ENCODE results near the gene SF3B6.
"Not testable (repeated sequence)": the region's sequence is repeated elsewhere in the genome, so short reads cannot be mapped to it uniquely, and the experiment has no call there.

SF3B6 gene, protein sequence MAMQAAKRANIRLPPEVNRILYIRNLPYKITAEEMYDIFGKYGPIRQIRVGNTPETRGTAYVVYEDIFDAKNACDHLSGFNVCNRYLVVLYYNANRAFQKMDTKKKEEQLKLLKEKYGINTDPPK

DNA sequence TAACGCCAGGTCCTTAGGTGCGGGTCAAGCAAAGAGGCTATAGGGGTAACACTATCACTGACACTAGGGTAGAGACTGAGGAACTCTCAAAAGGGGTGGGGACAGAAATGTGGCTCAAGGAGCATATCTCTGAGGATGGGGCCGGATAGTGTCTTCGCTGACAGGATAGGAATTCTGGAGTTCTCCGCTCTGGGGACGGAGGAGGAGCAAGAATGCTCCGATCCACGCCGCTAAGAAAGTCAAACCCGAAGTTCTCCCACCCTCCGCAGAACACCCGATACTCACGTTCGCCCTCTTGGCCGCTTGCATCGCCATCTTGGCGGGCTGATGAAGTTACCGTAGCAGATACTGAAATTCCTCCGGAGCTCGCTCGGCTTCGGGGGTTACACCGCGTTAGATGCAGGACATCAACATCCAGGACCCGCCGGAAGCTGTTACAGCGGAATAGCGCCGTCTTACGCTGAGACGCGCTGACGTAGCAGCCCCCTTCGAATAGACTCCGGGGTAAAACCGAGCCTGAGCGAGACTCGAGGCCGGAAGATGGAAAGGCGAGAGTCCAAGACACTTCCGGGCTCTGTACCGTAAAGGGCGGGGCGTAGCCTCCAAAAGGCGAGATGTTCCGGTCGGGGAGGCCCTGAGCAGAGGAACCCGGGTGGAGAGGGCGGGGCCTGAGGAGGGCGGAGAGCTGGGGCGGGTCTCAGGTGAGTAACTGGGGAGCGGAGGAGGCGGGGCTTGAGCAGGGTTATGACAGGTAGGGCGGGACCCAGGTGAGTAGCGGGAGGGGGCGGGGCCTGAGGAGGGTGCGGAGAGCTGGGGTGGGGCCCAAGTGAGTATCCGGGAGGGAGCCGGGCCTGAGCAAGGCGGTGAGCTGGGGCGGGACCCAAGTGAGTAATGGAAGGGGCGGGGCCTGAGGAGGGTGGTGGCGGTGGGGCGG lies at the start of gene SF3B6:
Gene SF3B6, minus strand, starts transcription at position 412 of the 934 bp plus-strand sequence. Its CDS starts 97 bp downstream, at position 315.
- peak; percentile 95 for DNase-seq

DNA sequence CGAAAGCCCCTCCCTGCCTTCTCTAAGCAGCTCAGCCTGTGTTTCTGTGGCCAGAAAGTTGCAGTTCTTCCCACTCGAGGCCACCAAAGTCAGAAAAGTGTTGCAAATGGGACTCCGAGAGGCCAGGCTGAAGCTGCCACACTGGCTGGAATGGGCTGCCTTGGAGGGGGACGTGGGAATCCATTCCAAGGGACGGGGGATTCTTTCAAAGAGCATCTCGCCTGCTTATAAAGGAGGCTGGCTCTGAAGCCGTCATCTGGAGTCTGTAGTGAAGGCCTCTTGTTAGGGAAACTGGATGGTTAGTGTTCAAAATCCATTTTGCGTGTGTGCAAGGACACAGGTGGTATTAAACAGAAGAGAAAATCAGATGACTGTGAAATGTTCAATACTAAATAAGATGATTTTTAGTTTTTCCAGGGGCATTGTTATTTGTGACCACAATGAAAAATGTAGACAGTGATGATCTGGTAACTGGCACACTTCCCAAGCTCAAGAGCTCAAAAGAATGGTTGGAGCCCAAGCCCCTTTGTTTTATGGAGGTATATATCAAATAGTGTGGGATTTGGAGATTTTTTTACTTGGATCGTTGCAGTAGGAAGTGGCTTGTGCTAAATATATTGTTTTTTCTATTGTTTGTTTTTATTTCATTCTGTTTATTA lies 47.9 kb upstream of the SF3B6 start:
- DNase-seq: peak; percentile 59

DNA sequence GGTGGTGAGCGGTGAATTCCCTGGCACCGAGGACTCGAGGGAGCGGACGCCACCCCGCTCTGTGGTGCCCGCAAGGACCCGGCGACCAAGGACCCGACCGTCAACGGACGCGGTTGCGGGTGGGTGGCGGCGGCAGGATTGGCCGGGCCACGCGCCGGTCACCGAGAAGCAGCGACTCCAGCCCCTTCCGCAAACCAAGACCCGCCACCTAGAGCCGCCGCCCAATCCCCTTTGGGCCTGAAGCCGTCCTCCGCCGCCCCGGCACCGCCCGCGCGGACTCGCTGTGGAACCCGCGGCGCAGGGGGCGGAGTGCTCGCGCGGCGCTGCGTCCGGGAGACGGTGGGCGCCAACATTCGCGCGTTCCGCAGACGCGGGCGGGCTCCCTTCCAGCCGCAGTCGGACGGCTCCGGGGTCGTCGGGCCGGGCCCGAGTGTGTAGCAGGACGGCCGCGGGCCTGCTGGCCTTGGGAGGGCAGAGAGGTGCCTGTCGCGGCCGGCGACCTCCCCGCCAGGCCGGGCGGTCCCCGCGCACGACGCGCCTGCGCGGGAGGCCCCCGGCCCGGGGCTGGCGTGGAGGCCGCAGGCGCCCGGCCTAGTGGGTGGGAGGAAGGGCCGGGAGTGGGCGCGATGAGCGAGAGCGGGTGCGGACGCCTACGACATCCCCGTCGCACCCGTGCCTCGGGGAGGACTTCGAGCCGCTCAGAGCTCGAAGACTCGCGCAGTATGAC lies 47.2 kb upstream of the SF3B6 start, which contains the start of the genes FAM228B and PFN4:
Gene FAM228B, plus strand, starts transcription at position 275 of the 727 bp plus-strand sequence. CDS start 893 bp downstream, outside the sequence.
Gene PFN4, minus strand, starts transcription at position 140 of the 727 bp plus-strand sequence. CDS start 799 bp downstream, outside the sequence.
- DNase-seq: peak; percentile 75

DNA sequence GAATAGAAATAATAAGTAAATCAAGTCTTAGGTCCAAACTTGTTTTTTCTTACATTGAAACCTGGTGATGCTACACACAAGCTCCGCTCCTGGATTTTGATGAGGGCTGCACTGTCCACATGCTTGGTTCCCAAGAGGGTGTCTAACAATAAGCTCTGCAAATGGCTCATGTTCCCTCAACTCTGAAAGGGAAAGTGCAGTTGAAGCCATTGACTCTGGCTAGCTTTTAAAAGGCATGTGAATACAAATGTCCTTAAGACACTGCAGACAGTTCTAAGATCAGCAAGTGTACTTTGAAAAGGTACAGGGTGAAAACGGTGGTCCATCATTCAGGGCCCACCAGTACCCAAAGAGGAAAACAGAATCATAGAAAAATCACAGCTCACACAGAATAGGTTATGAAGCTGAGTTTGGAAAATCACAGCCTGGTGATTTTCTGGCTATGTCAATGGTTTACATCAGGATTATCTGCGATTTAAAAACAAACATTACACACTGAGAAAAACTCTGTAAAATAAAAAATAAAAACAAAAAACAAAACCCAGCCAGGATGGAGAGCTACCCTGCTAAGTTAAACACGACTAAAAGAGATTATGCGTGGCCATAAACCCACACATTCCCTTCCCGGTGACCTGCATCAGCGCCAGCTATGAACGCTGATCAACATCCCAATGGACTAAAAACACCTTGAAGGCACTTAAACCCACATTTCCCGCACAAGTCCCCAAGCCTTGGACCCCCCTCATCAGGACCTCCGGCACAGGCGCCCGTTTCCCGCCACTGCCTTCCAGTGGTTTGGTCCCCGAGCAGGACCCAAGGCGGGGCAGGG lies 46.5 kb upstream of the SF3B6 start:
- DNase-seq: peak; percentile 25

DNA sequence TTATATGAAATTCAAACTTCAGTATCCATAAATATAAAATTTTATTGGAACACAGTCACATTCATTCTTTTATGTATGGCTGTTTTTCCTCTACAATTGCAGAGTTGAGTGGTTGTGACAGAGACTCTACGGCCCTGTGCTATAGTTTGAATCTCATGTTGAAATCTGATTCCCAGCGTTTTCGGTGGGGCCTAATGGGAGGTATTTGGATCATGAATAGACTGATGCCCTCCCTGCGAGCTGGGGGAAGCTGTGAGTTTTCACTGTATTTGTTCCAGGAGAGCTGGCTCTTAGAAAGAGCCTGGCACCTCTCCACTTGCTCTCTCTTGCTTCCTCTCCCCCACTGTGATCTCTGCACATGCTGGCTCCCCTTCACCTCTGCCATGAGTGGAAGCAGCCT lies 45.3 kb upstream of the SF3B6 start:
- DNase-seq: peak; percentile 84

DNA sequence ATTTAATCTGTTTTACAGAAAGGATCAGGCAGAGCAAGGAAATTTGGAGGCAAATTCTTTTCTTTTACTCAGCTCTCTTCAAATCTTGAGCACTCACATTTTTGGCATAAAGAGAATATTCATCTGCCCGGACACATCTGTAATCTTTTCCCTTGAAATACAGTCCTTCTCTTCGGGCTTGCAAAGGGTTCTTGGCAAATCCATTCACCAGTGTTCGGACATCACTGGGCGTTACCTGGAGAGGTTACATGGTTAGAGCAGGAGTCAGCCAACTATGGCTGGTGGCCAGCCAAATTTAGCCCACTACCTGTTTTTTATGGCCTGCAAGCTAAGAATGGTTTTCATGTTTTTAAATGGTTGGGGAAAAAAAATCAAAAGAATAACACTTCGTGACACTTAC lies 44.9 kb upstream of the SF3B6 start:
- DNase-seq: no peak

DNA sequence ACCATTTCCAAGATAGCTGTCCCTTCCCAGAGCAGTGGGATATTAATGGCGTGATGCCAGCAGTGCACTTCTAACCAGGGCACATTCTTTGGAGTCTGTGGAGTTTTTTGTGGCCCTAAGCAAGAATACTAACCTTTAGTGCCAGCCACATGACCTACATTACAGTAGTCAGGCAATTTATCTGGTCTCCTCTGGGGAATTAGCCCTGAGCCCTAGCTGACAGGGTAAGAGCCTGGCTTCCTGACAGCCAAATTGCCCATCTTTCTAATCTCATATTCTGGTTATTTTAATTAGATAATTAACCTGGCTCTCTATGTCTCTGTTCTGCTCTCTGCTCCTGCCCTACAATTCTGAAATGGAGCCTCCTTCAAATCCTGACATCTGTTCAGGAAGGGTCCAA lies 41.8 kb upstream of the SF3B6 start:
- no peak for DNase-seq

DNA sequence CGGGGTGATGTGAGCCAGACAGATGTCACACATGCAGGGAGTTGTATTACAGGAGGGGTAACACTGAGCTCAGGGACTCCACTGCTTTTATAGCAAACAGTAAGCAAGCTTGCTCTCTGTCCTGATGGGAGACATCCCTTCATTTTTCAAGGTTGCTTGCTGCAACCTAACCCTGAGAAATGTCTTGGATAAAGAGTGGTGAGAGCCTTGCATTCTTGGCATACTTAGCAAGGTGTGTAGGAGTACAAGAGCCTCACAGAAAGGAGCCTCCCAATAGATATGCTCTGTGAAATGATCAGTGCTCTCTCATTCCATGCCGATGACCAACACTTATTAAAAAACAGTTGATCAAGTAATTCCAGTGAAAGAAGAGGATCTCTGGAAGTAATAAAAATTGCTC lies 38.9 kb upstream of the SF3B6 start:
- no peak for DNase-seq

DNA sequence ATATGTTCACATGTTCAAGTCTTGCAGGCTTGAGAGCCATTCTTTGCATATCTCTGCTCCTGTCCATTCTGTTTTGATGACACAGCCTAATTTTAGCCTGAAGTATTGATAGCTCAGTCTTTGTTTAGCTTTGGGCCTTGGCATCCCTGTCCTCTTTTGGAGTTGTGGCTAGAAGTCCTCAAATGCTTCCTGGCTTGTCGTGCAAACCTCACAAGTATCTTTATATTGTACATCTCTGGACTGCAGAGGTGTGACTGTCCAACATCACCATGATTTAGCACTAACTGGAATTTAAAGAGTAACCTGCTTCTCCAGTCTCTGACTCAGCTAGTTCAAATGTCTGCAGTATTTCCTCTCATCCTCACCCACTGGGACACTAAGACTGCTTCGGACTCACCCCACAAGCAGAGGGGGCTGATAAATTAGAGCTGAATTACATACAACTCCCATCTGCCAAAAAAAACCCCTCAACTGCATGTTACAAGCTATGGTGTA lies 35.3 kb upstream of the SF3B6 start:
- no peak for DNase-seq

DNA sequence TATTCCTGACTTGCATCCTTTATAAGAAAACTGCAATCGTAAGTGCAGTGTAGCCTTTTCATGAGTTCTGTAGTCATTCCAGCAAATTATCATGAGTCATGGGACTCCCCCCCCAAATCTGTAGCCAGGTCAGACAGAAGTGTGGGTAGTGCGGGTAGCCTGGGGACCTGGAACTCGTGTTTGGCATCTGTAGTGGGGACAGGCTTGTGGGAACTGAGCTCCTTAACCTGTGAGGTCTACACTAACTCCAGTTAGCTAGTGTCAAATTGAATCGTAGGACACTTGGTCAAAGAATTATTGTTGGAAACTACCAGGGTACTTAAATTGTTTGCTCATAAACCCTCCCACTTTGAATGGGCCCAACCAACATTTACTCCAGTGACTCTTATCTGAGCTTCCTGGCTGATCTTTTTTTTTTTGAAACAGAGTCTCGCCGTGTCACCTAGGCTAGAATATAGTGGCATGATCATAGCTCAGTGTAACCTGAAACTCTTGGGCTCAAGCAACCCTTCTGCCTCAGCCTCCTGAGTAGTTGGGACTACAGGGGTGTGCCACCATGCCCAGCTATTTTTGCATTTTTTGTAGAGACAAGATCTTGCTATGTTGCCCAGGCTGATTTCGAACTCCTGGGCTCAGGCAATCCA lies 34.7 kb upstream of the SF3B6 start:
- DNase-seq: no peak

DNA sequence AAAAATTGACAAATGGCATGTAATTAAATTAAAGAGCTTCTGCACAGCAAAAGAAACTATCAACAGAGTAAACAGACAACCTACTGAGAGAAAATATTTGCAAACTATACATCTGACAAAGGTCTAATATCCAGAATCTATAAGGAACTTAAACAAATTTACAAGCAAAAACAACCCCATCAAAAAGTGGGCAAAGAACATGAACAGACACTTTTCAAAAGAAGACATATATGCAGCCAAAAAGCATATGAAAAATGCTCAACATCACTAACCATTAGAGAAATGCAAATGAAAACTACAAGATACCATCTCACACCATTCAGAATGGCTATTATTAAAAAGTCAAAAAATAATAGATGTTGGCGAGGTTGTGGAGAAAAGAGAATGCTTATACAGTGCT lies 33.3 kb upstream of the SF3B6 start:
- DNase-seq: not testable (repeated sequence)

DNA sequence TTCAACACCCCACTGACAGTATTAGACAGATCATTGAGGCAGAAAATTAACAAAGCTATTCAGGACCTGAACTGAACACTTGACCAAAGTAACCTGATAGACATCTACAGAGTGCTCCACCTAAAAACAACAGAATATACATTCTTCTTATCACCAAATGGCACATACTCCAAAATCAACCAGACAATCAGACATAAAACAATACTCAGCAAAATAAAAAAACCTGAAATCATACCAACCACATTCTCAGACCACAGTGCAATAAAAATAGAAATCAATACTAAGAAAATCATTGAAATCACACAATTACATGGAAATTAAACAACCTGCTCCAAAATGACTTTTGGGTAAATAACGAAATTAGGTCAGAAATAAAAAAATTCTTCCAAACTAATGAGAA lies 31.2 kb upstream of the SF3B6 start:
- no peak for DNase-seq

DNA sequence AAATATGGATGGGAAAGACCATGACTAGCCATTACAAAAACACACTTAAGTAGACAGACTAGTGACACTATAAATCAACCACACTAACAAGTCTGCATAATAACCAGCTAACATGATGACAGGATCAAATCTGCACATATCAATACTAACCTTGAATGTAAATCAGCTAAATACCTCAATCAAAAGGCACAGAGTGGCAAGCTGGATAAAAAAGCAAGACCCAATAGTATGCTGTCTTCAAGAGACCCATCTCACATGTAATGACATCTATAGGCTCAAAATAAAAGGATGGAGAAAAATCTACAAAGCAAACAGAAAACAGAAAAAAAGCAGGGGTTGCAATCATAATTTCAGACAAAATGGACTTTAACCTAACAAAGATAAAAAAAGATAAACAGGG lies 30.7 kb upstream of the SF3B6 start:
- no peak for DNase-seq

DNA sequence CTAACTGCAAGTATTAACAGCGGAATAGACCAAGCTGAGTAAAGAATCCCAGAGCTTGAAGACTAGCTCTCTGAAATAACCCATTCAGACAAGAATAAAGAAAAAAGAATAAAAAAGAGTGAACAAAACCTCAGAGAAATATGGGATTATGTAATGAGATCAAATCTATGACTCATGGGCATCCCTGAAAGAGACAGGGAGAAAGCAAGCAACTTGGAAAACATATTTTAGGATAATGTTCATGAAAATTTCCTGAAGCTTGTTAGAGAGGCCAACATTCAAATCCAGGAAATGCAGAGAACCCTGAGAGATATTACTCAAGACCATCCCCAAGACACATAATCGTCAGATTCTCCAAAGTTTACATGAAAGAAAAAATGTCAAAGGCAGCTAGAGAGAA lies 29.7 kb upstream of the SF3B6 start:
- no peak for DNase-seq

DNA sequence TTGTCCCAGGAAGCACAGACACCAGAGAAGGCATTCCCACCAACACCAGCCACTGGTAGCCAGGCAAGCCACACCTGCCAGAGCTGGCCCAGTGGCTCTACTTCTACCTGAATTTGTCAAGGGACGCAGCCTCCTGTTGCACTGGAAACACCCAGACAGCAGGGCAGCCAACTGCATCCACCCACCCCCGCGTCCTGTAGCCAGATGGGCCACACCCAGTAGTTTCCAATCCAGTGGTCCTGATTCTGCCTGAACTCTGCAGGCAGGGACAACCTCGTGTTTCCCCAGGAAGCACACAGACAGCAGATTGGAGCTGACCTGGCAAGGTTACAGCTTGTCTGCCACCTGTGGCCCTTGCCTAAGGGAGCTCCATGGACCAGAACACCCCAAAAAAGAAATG lies 28.8 kb upstream of the SF3B6 start:
- DNase-seq: no peak

DNA sequence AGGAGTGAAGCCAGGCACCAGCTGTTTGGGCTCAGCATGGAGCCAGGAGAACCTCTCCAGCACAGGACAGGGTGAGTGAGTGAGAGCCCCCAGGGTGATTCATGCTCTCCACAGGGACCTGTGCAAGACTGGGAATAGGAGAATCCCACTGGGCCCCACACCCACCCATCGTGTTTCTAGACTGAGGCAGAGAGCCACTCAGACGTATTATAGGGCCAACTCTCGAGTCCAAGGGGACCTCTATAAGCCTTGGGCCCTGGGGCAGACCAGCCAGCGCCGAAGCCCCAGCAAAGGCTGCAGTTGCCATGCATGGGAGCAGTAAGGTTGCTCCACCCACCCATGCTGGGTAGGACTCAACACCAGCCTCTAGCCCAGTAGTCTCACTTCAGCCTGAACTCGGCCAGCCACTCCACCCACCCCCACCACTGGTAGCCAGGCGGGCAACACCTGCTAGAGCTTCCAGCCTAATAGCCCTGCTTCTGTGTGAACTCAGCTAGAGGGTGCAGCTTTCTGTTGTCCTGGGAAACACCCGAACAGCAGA lies 28.1 kb upstream of the SF3B6 start:
- no peak for DNase-seq

DNA sequence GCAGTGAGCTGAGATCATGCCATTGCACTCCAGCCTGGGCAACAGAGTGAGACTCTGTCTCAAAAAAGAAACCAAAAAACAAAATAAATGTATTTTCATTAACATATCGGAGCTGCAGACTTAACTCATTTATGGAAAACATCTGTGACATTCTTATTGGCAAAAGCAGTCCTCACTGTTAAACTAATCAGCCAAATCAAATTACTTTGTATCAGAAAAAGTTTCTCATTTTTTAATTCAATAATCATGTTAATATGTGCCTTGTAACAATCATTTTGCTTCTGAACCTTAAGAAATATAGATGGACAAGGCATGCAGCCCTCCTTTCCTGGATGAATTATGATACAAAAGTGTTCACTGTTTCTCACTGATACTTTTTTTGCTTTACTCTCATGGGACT lies 26.6 kb upstream of the SF3B6 start:
- DNase-seq: no peak

DNA sequence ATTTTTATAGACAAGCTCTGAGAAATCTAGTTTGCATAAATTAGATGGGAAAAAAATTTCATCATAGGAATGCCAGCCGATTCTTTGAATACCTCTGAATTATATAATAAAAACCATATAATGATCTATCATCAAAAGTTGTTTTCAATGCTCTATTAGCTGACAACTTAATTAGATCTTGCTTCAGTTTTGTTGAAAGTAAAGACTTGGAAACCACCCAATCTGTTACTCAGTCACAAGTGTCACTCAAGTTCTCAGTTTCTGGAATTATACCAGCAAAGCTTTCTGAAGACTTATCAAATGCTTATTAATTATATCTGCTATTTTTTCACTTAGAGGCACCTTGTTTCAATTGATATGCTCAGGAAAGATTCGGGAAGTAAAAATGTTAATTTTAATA lies 25.9 kb upstream of the SF3B6 start:
- DNase-seq: no peak

DNA sequence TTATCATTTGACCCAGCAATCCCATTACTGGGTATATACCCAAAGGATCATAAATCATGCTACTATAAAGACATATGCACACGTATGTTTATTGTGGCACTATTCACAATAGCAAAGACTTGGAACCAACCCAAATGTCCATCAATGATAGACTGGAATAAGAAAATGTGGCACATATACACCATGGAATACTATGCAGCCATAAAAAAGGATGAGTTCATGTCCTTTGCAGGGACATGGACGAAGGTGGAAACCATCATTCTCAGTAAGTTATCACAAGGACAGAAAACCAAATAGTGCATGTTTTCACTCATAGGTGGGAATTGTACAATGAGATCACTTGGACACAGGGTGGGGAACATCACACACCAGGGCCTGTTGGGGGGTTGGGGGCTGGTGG lies 24.6 kb upstream of the SF3B6 start:
- DNase-seq: not testable (repeated sequence)

DNA sequence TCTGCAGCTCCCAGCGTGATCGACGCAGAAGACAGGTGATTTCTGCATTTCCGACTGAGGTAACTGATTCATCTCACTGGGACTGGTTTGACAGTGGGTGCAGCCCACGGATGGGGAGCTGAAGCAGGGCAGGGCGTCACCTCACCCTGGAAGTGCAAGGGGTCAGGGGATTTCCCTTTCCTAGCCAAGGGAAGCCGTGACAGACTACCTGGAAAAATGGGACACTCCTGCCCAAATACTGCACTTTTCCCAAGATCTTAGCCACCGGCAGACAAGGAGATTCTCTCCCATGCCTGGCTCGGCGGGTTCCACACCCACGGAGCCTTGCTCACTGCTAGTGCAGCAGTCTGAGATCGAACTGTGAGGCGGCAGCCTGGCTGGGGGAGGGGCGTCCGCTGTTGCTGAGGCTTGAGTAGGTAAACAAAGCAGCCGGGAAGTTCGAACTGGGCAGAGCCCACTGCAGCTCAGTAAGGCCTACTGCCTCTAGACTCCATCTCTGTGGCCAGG lies 19.1 kb upstream of the SF3B6 start:
- not testable (repeated sequence) for DNase-seq

DNA sequence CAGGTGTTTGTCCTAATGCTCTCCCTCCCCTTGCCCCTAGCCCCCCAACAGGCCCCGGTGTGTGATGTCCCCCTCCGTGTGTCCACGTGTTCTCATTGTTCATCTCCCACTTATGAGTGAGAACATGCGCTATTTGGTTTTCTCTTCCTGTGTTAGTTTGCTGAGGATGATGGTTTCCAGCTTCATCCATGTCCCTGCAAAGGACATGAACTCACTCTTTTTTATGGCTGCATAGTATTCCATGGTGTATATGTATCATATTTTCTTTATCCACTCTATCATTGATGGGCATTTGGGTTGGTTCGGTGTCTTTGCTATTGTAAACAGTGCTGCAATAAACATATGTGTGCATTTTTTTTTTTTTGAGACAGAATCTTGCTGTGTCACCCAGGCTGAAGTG lies 17.1 kb upstream of the SF3B6 start:
- not testable (repeated sequence) for DNase-seq

Data from NCI-H1092 treated with DMSO at 0.1 percent for 48 hours (cell line).